Upper lobe of left lung (tissue), 6 donors: Measurements from ENCODE around the gene HLA-DQB2. TPM values are rescaled to one million over a fixed set of nuclear protein-coding genes. Genes with fewer than 3 reads are reported as not detected.
A peak's percentile ranks its signal among the peaks of the same experiment; 100 is the strongest.

Experiments used
- ATAC-seq, 2 donors: fragments of 200-7000 bp; cut with Tn5 transposase; one replicate each; pipeline ENCODE4 v1.9.1; 2022; ENCODE audit warnings: mild to moderate bottlenecking in 2 of 2, moderate library complexity in 2 of 2; ENCODE audit not compliant: low FRiP score in 2 of 2
- DNase-seq, 2 donors: peaks; one replicate each; pipeline ENCODE4 v3.0.0-alpha.2; 2019 to 2020
- H3K27ac ChIP-seq, 4 donors: fragments of 200-600 bp; sonication (generic); one replicate each; pipeline ENCODE4 v1.5.1; 2016 to 2019
- H3K27me3 ChIP-seq, 4 donors: fragments of 200-600 bp; sonication (generic); one replicate each; pipeline ENCODE4 v1.5.1; 2017 to 2019
- H3K36me3 ChIP-seq, 4 donors: fragments of 200-600 bp; sonication (generic); one replicate each; pipeline ENCODE4 v1.5.1; 2016 to 2019
- H3K4me1 ChIP-seq, 4 donors: fragments of 200-600 bp; sonication (generic); one replicate each; pipeline ENCODE4 v1.5.1; 2018 to 2019
- H3K4me3 ChIP-seq, 4 donors: fragments of 200-600 bp; sonication (generic); one replicate each; pipeline ENCODE4 v1.5.1; 2017 to 2019; ENCODE audit warnings: mild to moderate bottlenecking in 2 of 4, moderate library complexity in 1 of 4
- H3K9me3 ChIP-seq, 4 donors: fragments of 200-600 bp; sonication (generic); one replicate each; pipeline ENCODE4 v1.5.1; 2018 to 2019
- CTCF ChIP-seq, 6 experiments: fragments of 450-650 bp in 4 of 6; fragments of 200-600 bp in 2 of 6; sonication (generic) in 2 of 6; IDR thresholded peaks; one replicate each; pipeline ENCODE4 v1.5.1; 2016 to 2019; ENCODE audit warnings: antibody characterized with exemption in 6 of 6
- EP300 ChIP-seq, 4 donors: sonication (generic); formaldehyde crosslinking; IDR thresholded peaks; one replicate each; pipeline ENCODE4 v1.5.1; 2017; ENCODE audit warnings: antibody characterized with exemption in 4 of 4, control low read depth in 2 of 4
- POLR2A ChIP-seq, 4 donors: fragments of 450-650 bp; IDR thresholded peaks; one replicate each; pipeline ENCODE4 v1.5.1; 2016 to 2017; ENCODE audit warnings: antibody characterized with exemption in 4 of 4, mild to moderate bottlenecking in 2 of 4
- POLR2AphosphoS5 ChIP-seq, 2 donors: sonication (generic); formaldehyde crosslinking; IDR thresholded peaks; one replicate each; pipeline ENCODE4 v1.5.1; 2017; ENCODE audit warnings: antibody characterized with exemption in 2 of 2
- WGBS, 2 donors: methylation state at CpG; one replicate each; pipeline ENCODE4 v1.1.5; 2017 to 2018; 5-methylcytosine and 5-hydroxymethylcytosine counted together
- total RNA-seq, 6 donors: library from RNA; depleted of rRNA in 4 of 6; stranded (reverse); fragments of >200 nt in 4 of 6; gene quantifications; one replicate each; pipeline versions ENCODE4 v1.1.0 to v1.2.1, GENCODE V29; 2016 to 2021
- donor health status: DM: no; HTN: no; CAD: no; lungs with moderate emphysema.
- donor health status: DM: no; HTN: yes; CAD: no; lungs with severe emphysema.

HLA-DQB2 gene
- total RNA-seq, 6 donors from 2014 or later: 1.6 to 86.9 (median 16.5) TPM; not detected in 1

DNA sequence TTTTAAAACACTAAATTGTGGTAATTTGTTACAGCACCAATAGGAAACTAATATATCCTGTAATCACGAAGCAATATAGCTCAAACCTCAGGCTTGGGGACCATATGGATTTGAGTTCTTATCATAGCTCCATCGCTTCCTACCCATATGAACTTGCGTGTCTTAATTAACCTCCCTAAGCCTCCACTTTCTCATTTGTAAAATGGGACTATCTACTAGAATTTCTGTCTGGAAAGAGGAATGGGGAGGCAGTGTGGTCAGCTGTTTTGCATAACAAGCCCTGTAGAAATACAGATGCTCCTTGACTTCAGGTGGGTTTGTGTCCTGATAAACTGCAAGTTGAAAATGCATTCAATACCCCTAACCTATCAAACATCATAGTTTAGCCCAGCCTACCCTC lies 36.4 kb upstream of the HLA-DQB2 start:
- H3K9me3 ChIP-seq: peaks cover 0 to 4% (median 2%) of the 10 kb centered on the region in 4 donors
- H3K4me3 ChIP-seq: no peak overlapping the region
- H3K4me1 ChIP-seq: peaks cover 0 to 12% (median 6%) of the 10 kb centered on the region in 4 donors
- no peak for ATAC-seq
- no peaks in the 10 kb centered on the region for H3K27me3 ChIP-seq
- DNase-seq: no peak
- no peak for TF ChIP-seq POLR2A (IDR thresholded peaks at IDR 0.05)
- no peak for TF ChIP-seq POLR2AphosphoS5 (IDR thresholded peaks at IDR 0.05)
- no peak for TF ChIP-seq EP300 (IDR thresholded peaks at IDR 0.05)
- no peak for TF ChIP-seq CTCF (IDR thresholded peaks at IDR 0.05)
- 81 to 96% methylated on average over 3 of the region's 3 CpGs for WGBS, 2 donors
- H3K36me3 ChIP-seq: no peaks in the 10 kb centered on the region
- H3K27ac ChIP-seq: no peak overlapping the region

- no peak for ATAC-seq
- TF ChIP-seq POLR2A (IDR thresholded peaks at IDR 0.05): no peak
- TF ChIP-seq CTCF (IDR thresholded peaks at IDR 0.05): no peak
- no peak for TF ChIP-seq EP300 (IDR thresholded peaks at IDR 0.05)
- no peak for TF ChIP-seq POLR2AphosphoS5 (IDR thresholded peaks at IDR 0.05)
- no peak for DNase-seq
- Histone ChIP-seq H3K27me3 (no peaks in the 10 kb centered on the region), H3K36me3 (no peaks in the 10 kb centered on the region), H3K27ac (no peak overlapping the region), H3K9me3 (peaks cover 0 to 4% (median 2%) of the 10 kb centered on the region in 4 donors), H3K4me1 (peaks cover 0 to 12% (median 6%) of the 10 kb centered on the region in 4 donors), H3K4me3 (no peak overlapping the region)
- WGBS, 2 donors: 88 to 94% methylated on average over 3 of the region's 3 CpGs
Measured at GRCh38 chr6:32799168-32799567, 35.8 kb upstream of the HLA-DQB2 start.

- Histone ChIP-seq H3K4me3 (peak overlapping the region in 2 of 4 donors; percentile 18 to 22), H3K9me3 (peaks cover 0 to 4% (median 2%) of the 10 kb centered on the region in 4 donors), H3K36me3 (no peaks in the 10 kb centered on the region), H3K4me1 (peaks cover 0 to 12% (median 6%) of the 10 kb centered on the region in 4 donors), H3K27ac (no peak overlapping the region), H3K27me3 (no peaks in the 10 kb centered on the region)
- peak; percentile 87 to 90 for ATAC-seq
- peak in 1 of 2 donors; percentile 81 for DNase-seq
- WGBS, 2 donors: 6 to 7% methylated on average over 28 to 30 of the region's 30 CpGs
- no peak for TF ChIP-seq EP300 (IDR thresholded peaks at IDR 0.05)
- TF ChIP-seq CTCF (IDR thresholded peaks at IDR 0.05): peak; percentile 89 to 94 (median 92)
- no peak for TF ChIP-seq POLR2A (IDR thresholded peaks at IDR 0.05)
- TF ChIP-seq POLR2AphosphoS5 (IDR thresholded peaks at IDR 0.05): no peak
Measured at GRCh38 chr6:32796848-32797776, 33.8 kb upstream of the HLA-DQB2 start.

- Histone ChIP-seq H3K4me1 (peaks cover 0 to 12% (median 6%) of the 10 kb centered on the region in 4 donors), H3K27me3 (no peaks in the 10 kb centered on the region), H3K9me3 (peaks cover 0 to 4% (median 2%) of the 10 kb centered on the region in 4 donors), H3K27ac (no peak overlapping the region), H3K36me3 (no peaks in the 10 kb centered on the region), H3K4me3 (no peak overlapping the region)
- peak; percentile 47 to 54 for ATAC-seq
- TF ChIP-seq POLR2A (IDR thresholded peaks at IDR 0.05) (no peak), POLR2AphosphoS5 (IDR thresholded peaks at IDR 0.05) (no peak), EP300 (IDR thresholded peaks at IDR 0.05) (no peak), CTCF (IDR thresholded peaks at IDR 0.05) (no peak)
- WGBS, 2 donors: 58 to 60% methylated on average over 2 of the region's 2 CpGs
- DNase-seq: no peak
Measured at GRCh38 chr6:32794510-32794909, 31.2 kb upstream of the HLA-DQB2 start.
